Peyer's patch (tissue), 4 donors: ENCODE data around the gene STAP2. TPM values are rescaled to one million over a fixed set of nuclear protein-coding genes. Genes with fewer than 3 reads are reported as not detected.
"Not testable (repeated sequence)": the region's sequence is repeated elsewhere in the genome, so short reads cannot be mapped to it uniquely, and the experiment has no call there.

Source experiments
- DNase-seq, 3 donors: peaks; one replicate each; pipeline ENCODE4 v3.0.0-alpha.2; 2017 to 2019
- H3K27ac ChIP-seq, 4 donors: fragments of 200-600 bp; sonication (generic); one replicate each; pipeline ENCODE4 v1.5.1; 2016 to 2019
- H3K27me3 ChIP-seq, 2 donors: fragments of 200-600 bp; sonication (generic); one replicate each; pipeline ENCODE4 v1.5.1; 2019
- H3K36me3 ChIP-seq, 3 donors: fragments of 200-600 bp; sonication (generic); one replicate each; pipeline ENCODE4 v1.5.1; 2016 to 2019
- H3K4me1 ChIP-seq, 4 donors: fragments of 200-600 bp; sonication (generic); one replicate each; pipeline ENCODE4 v1.5.1; 2016 to 2019
- H3K4me3 ChIP-seq, 4 donors: fragments of 200-600 bp; sonication (generic); 1 replicate in 3 of 4; 2 replicates in 1 of 4; pipeline ENCODE4 v1.5.1; 2016 to 2019; ENCODE audit warnings: mild to moderate bottlenecking in 1 of 4
- H3K9me3 ChIP-seq, 4 donors: fragments of 200-600 bp; sonication (generic); one replicate each; pipeline ENCODE4 v1.5.1; 2016 to 2019; ENCODE audit warnings: mild to moderate bottlenecking in 1 of 4
- POLR2A ChIP-seq, 2 donors: fragments of 450-650 bp; IDR thresholded peaks; one replicate each; pipeline ENCODE4 v1.5.1; 2017; ENCODE audit warnings: antibody characterized with exemption in 2 of 2, mild to moderate bottlenecking in 2 of 2, moderate library complexity in 2 of 2
- total RNA-seq, 4 donors: library from RNA; depleted of rRNA; stranded (reverse); fragments of >200 nt; gene quantifications; one replicate each; pipeline ENCODE4 v1.1.0, GENCODE V29; 2016
- TF ChIP-seq, protein P1 (sequence below), 6 experiments: fragments of 450-650 bp in 4 of 6; fragments of 200-600 bp in 2 of 6; sonication (generic) in 1 of 6; IDR thresholded peaks; one replicate each; pipeline ENCODE4 v1.5.1; 2017 to 2019; ENCODE audit warnings: antibody characterized with exemption in 6 of 6, mild to moderate bottlenecking in 3 of 6, moderate library complexity in 1 of 6

The STAP2 gene
- total RNA-seq, 4 donors from 2014 or later = 90.8 to 227 (median 134) TPM

DNA sequence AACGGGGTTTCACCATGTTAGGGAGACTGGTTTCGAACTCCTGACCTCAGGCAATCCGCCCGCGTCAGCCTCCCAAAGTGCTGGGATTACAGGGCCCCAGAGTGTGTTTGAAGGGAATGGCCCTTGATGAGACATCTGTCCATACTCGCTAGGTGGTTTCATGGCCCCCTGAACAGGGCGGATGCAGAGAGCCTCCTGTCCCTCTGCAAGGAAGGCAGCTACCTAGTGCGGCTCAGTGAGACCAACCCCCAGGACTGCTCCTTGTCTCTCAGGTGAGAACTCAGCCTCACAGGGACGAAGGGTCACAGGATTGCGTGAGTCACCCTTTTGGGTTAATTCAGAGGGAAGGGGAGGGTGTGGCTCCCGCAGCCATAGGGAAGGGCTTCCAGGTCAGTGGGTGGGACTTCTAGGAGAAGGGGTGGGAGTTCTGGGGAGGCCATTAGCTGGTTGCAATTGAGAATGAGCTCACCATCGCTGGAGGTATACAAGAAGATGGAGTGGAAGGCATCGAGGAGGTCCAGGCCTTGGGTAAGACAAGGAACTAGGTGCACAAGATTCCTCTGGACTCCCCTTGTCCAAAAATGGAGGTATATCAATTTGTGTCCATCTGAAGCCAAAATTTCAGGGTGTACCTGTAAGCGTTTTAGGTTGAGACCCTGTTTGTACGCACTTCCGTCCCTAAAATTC lies 50.4 kb downstream of the STAP2 start:
- Histone ChIP-seq H3K36me3 (no peaks in the 10 kb centered on the region), H3K9me3 (no peaks in the 10 kb centered on the region), H3K4me1 (peaks cover 0 to 3% (median 0%) of the 10 kb centered on the region in 4 donors), H3K27ac (no peak overlapping the region), H3K27me3 (no peaks in the 10 kb centered on the region), H3K4me3 (no peak overlapping the region)
- DNase-seq = no peak
- TF ChIP-seq POLR2A (IDR thresholded peaks at IDR 0.05) = no peak
- TF ChIP-seq, protein P1, sequence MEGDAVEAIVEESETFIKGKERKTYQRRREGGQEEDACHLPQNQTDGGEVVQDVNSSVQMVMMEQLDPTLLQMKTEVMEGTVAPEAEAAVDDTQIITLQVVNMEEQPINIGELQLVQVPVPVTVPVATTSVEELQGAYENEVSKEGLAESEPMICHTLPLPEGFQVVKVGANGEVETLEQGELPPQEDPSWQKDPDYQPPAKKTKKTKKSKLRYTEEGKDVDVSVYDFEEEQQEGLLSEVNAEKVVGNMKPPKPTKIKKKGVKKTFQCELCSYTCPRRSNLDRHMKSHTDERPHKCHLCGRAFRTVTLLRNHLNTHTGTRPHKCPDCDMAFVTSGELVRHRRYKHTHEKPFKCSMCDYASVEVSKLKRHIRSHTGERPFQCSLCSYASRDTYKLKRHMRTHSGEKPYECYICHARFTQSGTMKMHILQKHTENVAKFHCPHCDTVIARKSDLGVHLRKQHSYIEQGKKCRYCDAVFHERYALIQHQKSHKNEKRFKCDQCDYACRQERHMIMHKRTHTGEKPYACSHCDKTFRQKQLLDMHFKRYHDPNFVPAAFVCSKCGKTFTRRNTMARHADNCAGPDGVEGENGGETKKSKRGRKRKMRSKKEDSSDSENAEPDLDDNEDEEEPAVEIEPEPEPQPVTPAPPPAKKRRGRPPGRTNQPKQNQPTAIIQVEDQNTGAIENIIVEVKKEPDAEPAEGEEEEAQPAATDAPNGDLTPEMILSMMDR (IDR thresholded peaks at IDR 0.05) = no peak

DNA sequence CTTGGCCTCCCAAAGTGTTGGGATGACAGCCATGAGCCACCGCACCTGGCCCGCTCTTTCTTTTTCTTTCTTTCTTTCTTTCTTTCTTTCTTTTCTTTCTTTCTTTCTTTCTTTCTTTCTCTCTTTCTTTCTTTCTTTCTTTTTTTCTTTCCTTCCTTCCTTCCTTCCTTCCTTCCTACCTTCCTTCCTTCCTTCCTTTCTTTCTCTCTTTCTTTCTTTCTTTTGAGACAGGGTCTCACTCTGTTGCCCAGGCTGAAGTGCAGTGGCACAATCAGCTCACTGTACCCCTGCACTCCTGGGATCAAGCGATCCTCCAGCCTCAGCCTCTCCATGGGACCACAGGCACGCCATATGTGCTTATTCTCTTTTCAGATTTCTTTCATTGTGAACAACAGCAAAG lies 52.5 kb downstream of the STAP2 start:
- not testable (repeated sequence) for H3K36me3 ChIP-seq, DNase-seq, H3K4me1 ChIP-seq, H3K4me3 ChIP-seq, H3K27ac ChIP-seq, H3K9me3 ChIP-seq, H3K27me3 ChIP-seq

DNA sequence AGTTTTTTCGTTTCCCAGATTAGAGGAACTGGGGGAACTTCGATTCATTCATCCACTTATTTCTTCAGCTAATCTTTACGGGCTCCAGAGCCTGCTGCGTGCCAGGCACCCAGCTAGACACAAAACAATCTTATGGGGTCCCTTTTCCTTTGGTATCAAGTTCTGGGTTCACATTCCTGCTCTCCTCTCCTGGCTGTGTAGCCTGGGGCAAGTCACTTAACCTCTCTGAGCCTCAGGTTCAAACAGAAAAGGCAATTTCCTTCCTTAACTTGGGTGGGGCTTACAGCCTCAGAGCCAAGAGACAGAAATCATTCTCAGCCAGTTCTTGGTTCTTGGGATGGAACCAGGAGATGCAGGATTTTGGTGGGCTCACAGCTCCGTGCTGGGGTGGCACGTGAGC lies 53.7 kb downstream of the STAP2 start:
- H3K4me3 ChIP-seq = peak overlapping the region in 3 of 4 donors; percentile 27 to 60 (median 55)
- H3K9me3 ChIP-seq = no peaks in the 10 kb centered on the region
- no peak for DNase-seq
- peak overlapping the region in 3 of 4 donors; percentile 33 to 78 (median 71) for H3K27ac ChIP-seq
- H3K36me3 ChIP-seq = no peaks in the 10 kb centered on the region
- no peak for TF ChIP-seq POLR2A (IDR thresholded peaks at IDR 0.05)
- TF ChIP-seq, protein P1 (IDR thresholded peaks at IDR 0.05) = no peak
- peaks cover 0 to 5% (median under 1%) of the 10 kb centered on the region in 4 donors for H3K4me1 ChIP-seq
- H3K27me3 ChIP-seq = peaks cover 0 to 7% of the 10 kb centered on the region in 2 donors

DNA sequence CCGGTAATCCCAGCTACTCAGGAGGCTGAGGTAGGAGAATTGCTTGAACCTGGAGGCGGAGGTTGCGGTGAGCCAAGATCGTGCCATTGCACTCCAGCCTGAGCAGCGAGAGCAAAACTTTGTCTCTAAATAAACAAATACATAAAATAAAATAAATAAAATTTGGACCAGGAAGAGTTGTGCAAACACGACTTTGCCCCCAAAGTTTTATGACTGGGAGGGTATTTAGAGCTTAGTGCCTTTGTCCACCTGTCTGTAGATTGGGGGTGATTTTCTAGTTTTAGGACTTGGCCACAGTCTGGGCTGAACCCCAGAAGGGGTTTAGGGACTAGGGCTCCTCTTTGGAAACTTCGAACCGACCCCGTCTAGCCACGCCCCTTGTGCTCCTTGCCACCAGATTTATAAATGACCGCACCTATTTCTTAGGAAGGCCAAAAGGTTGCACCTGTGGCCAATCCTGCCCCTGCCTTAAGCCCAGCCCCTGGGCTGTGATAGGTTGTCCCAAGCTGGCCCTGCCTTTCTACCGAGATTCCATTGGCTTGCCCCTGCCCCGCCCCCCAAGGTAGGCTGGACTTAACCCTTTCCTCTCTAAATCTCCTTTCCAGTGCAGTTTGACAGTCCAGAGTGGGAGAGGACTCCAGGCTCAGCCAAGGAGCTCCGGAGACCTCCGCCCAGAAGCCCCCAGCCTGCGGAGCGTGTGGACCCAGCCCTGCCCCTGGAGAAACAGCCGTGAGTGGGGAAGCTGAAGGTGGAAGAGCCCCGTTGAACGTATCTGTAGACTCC lies 54.3 kb downstream of the STAP2 start:
- H3K4me1 ChIP-seq = peaks cover 0 to 11% (median 6%) of the 10 kb centered on the region in 4 donors
- H3K4me3 ChIP-seq = peak overlapping the region in 3 of 4 donors; percentile 27 to 60 (median 55)
- no peaks in the 10 kb centered on the region for H3K9me3 ChIP-seq
- H3K27ac ChIP-seq = peak overlapping the region in 3 of 4 donors; percentile 33 to 78 (median 71)
- DNase-seq = peak in 2 of 3 donors; percentile 88 to 90
- TF ChIP-seq, protein P1 (IDR thresholded peaks at IDR 0.05) = no peak
- peak in 1 of 2 donors; percentile 68 for TF ChIP-seq POLR2A (IDR thresholded peaks at IDR 0.05)
- H3K36me3 ChIP-seq = no peaks in the 10 kb centered on the region
- peaks cover 0 to 13% of the 10 kb centered on the region in 2 donors for H3K27me3 ChIP-seq

DNA sequence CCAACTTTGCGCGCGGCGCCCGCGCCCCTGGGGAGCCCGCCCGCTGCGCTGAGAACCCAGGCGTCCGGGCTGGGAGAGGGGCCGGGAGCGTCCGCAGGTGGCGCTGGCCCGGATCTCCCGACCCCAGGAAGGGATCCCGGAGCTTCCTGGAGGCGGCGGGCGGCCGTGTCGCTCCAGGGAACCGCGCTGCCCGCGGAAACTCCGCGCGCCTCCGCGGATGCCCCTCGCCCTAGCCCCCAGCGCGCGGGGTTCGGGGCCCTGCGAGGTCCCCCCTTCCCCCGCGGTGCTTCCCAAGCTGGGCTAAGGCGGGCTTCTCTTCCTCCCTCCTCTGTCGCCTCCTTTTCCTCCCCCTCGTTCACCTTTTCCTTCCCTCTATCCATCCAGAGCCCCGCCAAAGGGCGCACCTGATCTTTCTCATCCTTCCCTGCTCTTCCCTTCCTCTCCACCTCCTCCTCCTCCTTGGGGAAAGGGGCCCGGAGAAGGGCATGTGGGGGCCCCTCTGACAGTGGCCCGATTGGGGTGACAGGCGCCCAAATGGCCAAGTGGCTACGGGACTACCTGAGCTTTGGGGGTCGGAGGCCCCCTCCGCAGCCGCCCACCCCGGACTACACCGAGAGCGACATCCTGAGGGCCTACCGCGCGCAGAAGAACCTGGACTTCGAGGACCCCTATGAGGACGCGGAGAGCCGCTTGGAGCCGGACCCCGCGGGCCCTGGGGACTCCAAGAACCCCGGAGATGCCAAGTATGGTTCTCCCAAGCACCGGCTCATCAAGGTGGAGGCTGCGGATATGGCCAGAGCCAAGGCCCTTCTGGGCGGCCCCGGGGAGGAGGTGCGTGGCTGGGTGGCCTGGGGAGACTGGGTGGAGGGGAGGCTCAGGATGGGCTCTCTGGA lies 58.9 kb downstream of the STAP2 start:
- peak overlapping the region in 3 of 4 donors; percentile 18 to 43 (median 38) for H3K4me3 ChIP-seq
- peaks cover 0 to 16% (median 12%) of the 10 kb centered on the region in 4 donors for H3K4me1 ChIP-seq
- no peaks in the 10 kb centered on the region for H3K9me3 ChIP-seq
- H3K27me3 ChIP-seq = peaks cover 0 to 22% of the 10 kb centered on the region in 2 donors
- H3K36me3 ChIP-seq = no peaks in the 10 kb centered on the region
- no peak for DNase-seq
- TF ChIP-seq, protein P1 (IDR thresholded peaks at IDR 0.05) = no peak
- TF ChIP-seq POLR2A (IDR thresholded peaks at IDR 0.05) = no peak
- H3K27ac ChIP-seq = no peak overlapping the region
